GM12878 (cell line): Measurements from ENCODE around the gene GMNN. TPM values are rescaled to one million over a fixed set of nuclear protein-coding genes. Genes with fewer than 3 reads are reported as not detected.

Experiments used
- ATAC-seq: fragments of 200-7000 bp; cut with Tn5 transposase; 3 replicates; pipeline ENCODE4 v1.9.1; 2020; ENCODE audit warnings: mild to moderate bottlenecking, moderate library complexity
- BruUV-seq: library from RNA; stranded (reverse); fragments of 400-500 nt; replicated peaks from 2 replicates; lab custom pipeline; 2021; lab: Mats Ljungman, UMichigan
- CTCF ChIA-PET: fragments of 300-600 bp; sonication (Branson Sonifier 250); formaldehyde crosslinking; extraction: SDS; loops from one replicate; lab custom pipeline; 2021; ENCODE audit warnings: inconsistent platforms; lab: Yijun Ruan, JAX
- POLR2A ChIA-PET: fragments of 350-600 bp; formaldehyde crosslinking; extraction: SDS; loops from one replicate; lab custom pipeline; 2021; ENCODE audit warnings: inconsistent platforms; lab: Charles Lee
- RAD21 ChIA-PET: fragments of 300-600 bp; sonication (Branson Sonifier 250); formaldehyde crosslinking; loops from one replicate; lab custom pipeline; 2023; ENCODE audit warnings: antibody characterized with exemption; ENCODE audit not compliant: unreplicated experiment; lab: Charles Lee
- SMC1A ChIA-PET: fragments of 300-600 bp; sonication (Branson Sonifier 250); formaldehyde crosslinking; loops from one replicate; lab custom pipeline; 2023; ENCODE audit not compliant: unreplicated experiment, uncharacterized antibody; lab: Charles Lee
- DNase-seq: peaks from one replicate; pipeline ENCODE4 v3.0.0-alpha.2; 2011; ENCODE audit warnings: low read depth, low spot score
- FAIRE-seq: peaks from 3 replicates; lab custom pipeline; 2011; peaks lifted over from hg19 to GRCh38; lab: Jason Lieb, UNC
- H2AFZ ChIP-seq: 2 replicates; pipeline ENCODE4 v1.6.0; 2011; ENCODE audit warnings: low read depth, low read length, control low read depth; ENCODE audit not compliant: control insufficient read depth
- H3K27ac ChIP-seq: 2 replicates; pipeline ENCODE4 v1.5.1; 2011; ENCODE audit warnings: control low read depth; ENCODE audit not compliant: control insufficient read depth, insufficient read depth
- H3K27me3 ChIP-seq, 2 experiments: replicated peaks in 1 of 2; 2 replicates each; pipeline versions ENCODE4 v1.6.0 to v1.6.1; 2011; ENCODE audit warnings: low read length in 1 of 2; ENCODE audit not compliant: control insufficient read depth in 2 of 2, insufficient read depth in 2 of 2
- H3K36me3 ChIP-seq, 2 experiments: 2 replicates each; pipeline ENCODE4 v1.5.1; 2011; ENCODE audit warnings: low read length in 1 of 2; ENCODE audit not compliant: control insufficient read depth in 2 of 2, insufficient read depth in 2 of 2
- H3K4me1 ChIP-seq: 2 replicates; pipeline ENCODE4 v1.6.1; 2011; ENCODE audit warnings: mild to moderate bottlenecking, low read length, moderate library complexity, mixed read lengths; ENCODE audit not compliant: control insufficient read depth, insufficient read depth
- H3K4me2 ChIP-seq: 2 replicates; pipeline ENCODE4 v1.6.0; 2011; ENCODE audit warnings: control low read depth; ENCODE audit not compliant: control insufficient read depth, insufficient read depth
- H3K4me3 ChIP-seq: fragments of 200-600 bp; sonication (generic); 2 replicates; pipeline ENCODE4 v1.5.1; 2016
- H3K79me2 ChIP-seq: 2 replicates; pipeline ENCODE4 v1.6.0; 2011; ENCODE audit warnings: low read length; ENCODE audit not compliant: control insufficient read depth, insufficient read depth
- H3K9ac ChIP-seq: 2 replicates; pipeline ENCODE4 v1.8.0; 2011; ENCODE audit warnings: low read length, control low read depth, mixed read lengths; ENCODE audit not compliant: control insufficient read depth, insufficient read depth
- H3K9me3 ChIP-seq: replicated peaks from 3 replicates; pipeline ENCODE4 v1.5.1; 2011; ENCODE audit warnings: mild to moderate bottlenecking, low read length; ENCODE audit not compliant: control insufficient read depth, insufficient read depth
- H4K20me1 ChIP-seq: 2 replicates; pipeline ENCODE4 v1.6.0; 2011; ENCODE audit not compliant: control insufficient read depth, insufficient read depth
- CHD1 ChIP-seq: IDR thresholded peaks from 2 replicates; pipeline ENCODE4 v1.6.1; 2012; ENCODE audit warnings: low read depth, low read length, improper control_type of control experiment
- CREM ChIP-seq: IDR thresholded peaks from 2 replicates; pipeline ENCODE4 v1.6.1; 2014; ENCODE audit warnings: antibody characterized with exemption, low read depth
- EGR1 ChIP-seq, 2 experiments: IDR thresholded peaks; 1 replicate in 1 of 2; 2 replicates in 1 of 2; pipeline ENCODE4 v1.6.1; 2011 to 2012; ENCODE audit warnings: low read depth in 2 of 2, low read length in 2 of 2, borderline replicate concordance in 1 of 2, mild to moderate bottlenecking in 1 of 2, moderate library complexity in 1 of 2
- ESRRA ChIP-seq: IDR thresholded peaks from 2 replicates; pipeline ENCODE4 v1.6.1; 2012; ENCODE audit warnings: mild to moderate bottlenecking, low read length, improper control_type of control experiment
- KLF5 ChIP-seq: fragments of 450-650 bp; IDR thresholded peaks from 2 replicates; pipeline ENCODE4 v1.6.1; 2014; ENCODE audit warnings: mild to moderate bottlenecking; ENCODE audit not compliant: partially characterized antibody
- MTA3 ChIP-seq: IDR thresholded peaks from 2 replicates; pipeline ENCODE4 v1.6.1; 2012; ENCODE audit warnings: low read length, inconsistent platforms, borderline replicate concordance
- NR2C1 ChIP-seq: fragments of 450-650 bp; IDR thresholded peaks from 2 replicates; pipeline ENCODE4 v1.6.1; 2017; ENCODE audit warnings: antibody characterized with exemption, mild to moderate bottlenecking, moderate library complexity
- NR2F1 ChIP-seq: fragments of 450-650 bp; conservative IDR thresholded peaks from 2 replicates; pipeline ENCODE4 v1.6.1; 2017; ENCODE audit warnings: mild to moderate bottlenecking
- RELA ChIP-seq: fragments of 450-650 bp; IDR thresholded peaks from 2 replicates; pipeline ENCODE4 v1.8.0; 2014; ENCODE audit warnings: borderline replicate concordance; ENCODE audit not compliant: partially characterized antibody
- SIX5 ChIP-seq: IDR thresholded peaks from 2 replicates; pipeline ENCODE4 v1.6.1; 2011; ENCODE audit warnings: mild to moderate bottlenecking, low read depth, low read length, moderate library complexity; ENCODE audit not compliant: severe bottlenecking
- SMARCA5 ChIP-seq: fragments of 450-650 bp; IDR thresholded peaks from 2 replicates; pipeline ENCODE4 v1.6.1; 2017; ENCODE audit warnings: mild to moderate bottlenecking
- SUPT20H ChIP-seq: IDR thresholded peaks from 2 replicates; pipeline ENCODE4 v1.6.1; 2011; ENCODE audit warnings: low read depth, mild to moderate bottlenecking, low read length, moderate library complexity, borderline replicate concordance; ENCODE audit not compliant: control insufficient read depth
- TCF12 ChIP-seq: IDR thresholded peaks from 2 replicates; pipeline ENCODE4 v1.6.1; 2011; ENCODE audit warnings: low read depth, mild to moderate bottlenecking, low read length
- WRNIP1 ChIP-seq: IDR thresholded peaks from 2 replicates; pipeline ENCODE4 v1.6.1; 2011; ENCODE audit warnings: low read depth, low read length, improper control_type of control experiment, borderline replicate concordance
- ZNF384 ChIP-seq: IDR thresholded peaks from 2 replicates; pipeline ENCODE4 v1.6.1; 2012; ENCODE audit warnings: low read depth, mild to moderate bottlenecking, low read length, improper control_type of control experiment, borderline replicate concordance
- ZNF622 ChIP-seq: fragments of 450-650 bp; IDR thresholded peaks from 2 replicates; pipeline ENCODE4 v1.6.1; 2017; ENCODE audit warnings: mild to moderate bottlenecking, inconsistent platforms
- WGBS: methylation state at CpG from one replicate; pipeline ENCODE4 v1.1.6; 2016; ENCODE audit warnings: low lambda C conversion rate; ENCODE audit not compliant: insufficient replicate concordance, insufficient coverage; ENCODE audit errors: missing lambda C conversion rate; 5-methylcytosine and 5-hydroxymethylcytosine counted together
- in situ Hi-C: fragments of 300-500 bp; cut with MboI; formaldehyde crosslinking; loops from 9 replicates; pipeline ENCODE4 v1.14.3; 2018; ENCODE audit warnings: mixed read lengths
- intact Hi-C: fragments of 100-400 bp; cut with micrococcal nuclease; formaldehyde crosslinking; loops from one replicate; pipeline ENCODE4 v1.14.2; 2022; ENCODE audit not compliant: unreplicated experiment
- polyA plus RNA-seq, 11 experiments: library from polyadenylated mRNA; depleted of rRNA in 4 of 11; unstranded in 6 of 11; stranded (reverse) in 5 of 11; fragments of >200 nt; fragmentation: Nextera tagmentation in 4 of 11; fragmentation: Illumina TruSeq in 1 of 11; extraction: Ambion mirVana in 4 of 11; extraction: Trizol in 1 of 11; gene quantifications; 1 replicate in 1 of 11; 2 replicates in 10 of 11; pipeline versions ENCODE4 v1.2.1 to v1.2.3, GENCODE V29; 2011 to 2016; ENCODE audit warnings: inconsistent platforms in 2 of 11, missing spikeins in 2 of 11, low read depth in 1 of 11
- total RNA-seq, 4 experiments: library from RNA; depleted of rRNA in 3 of 4; stranded (reverse); fragments of >200 nt in 3 of 4; fragmentation: Illumina TruSeq in 1 of 4; extraction: Trizol in 1 of 4; gene quantifications; 2 replicates each; pipeline versions ENCODE4 v1.2.1 to v1.2.3, GENCODE V29; 2013 to 2021

Gene GMNN
- total and polyA plus RNA-seq, 10 of the 15 experiments (the other 5 are each of a cell fraction or from before 2014, with no cell fraction given) = 51.9 to 153 (median 105) TPM

GRCh38 chr6:24798740-24799540 lies 24.2 kb downstream of the GMNN start, which contains the start of gene ARMH2:
ARMH2 (minus strand) TSS chr6:24798917; CDS start chr6:24798857, 60 bp downstream.
- RAD21 ChIA-PET = no interaction called here
- TF ChIP-seq CREM = no peak
- TF ChIP-seq SUPT20H = no peak
- TF ChIP-seq CHD1 = no peak
- TF ChIP-seq, all 136 proteins: peak for 0
- no peaks in the 10 kb centered on the region for H3K36me3 ChIP-seq
- no peak for DNase-seq
- no peaks in the 10 kb centered on the region for H3K79me2 ChIP-seq
- ATAC-seq = no peak
- in situ Hi-C loops = no loop called here
- H3K27ac ChIP-seq = no peak within 1 kb of the TSS
- no peak within 1 kb of the TSS for H3K4me2 ChIP-seq
- H3K9ac ChIP-seq = no peak within 1 kb of the TSS
- WGBS = 93% methylated on average over 13 of the region's 13 CpGs
- SMC1A ChIA-PET = interaction anchor here (1.1 to 5.0 kb wide), 4 partner anchors 8 to 21 kb away, joined by 3 to 20 read pairs (median 6); no protein-coding TSS in a partner anchor
- no TSS peak for BruUV-seq
- CTCF ChIA-PET = interaction anchor here (0.7 to 1.3 kb wide), 2 partner anchors 14 to 41 kb away, joined by 3 read pairs; no protein-coding TSS in a partner anchor
- no peaks in the 10 kb centered on the region for H3K9me3 ChIP-seq
- H3K27me3 ChIP-seq = no peaks in the 10 kb centered on the region
- FAIRE-seq = no peak
- POLR2A ChIA-PET = no interaction called here
- no peaks in the 10 kb centered on the region for H4K20me1 ChIP-seq
- intact Hi-C loops = no loop called here
- H3K4me3 ChIP-seq = no peak within 1 kb of the TSS
- H2AFZ ChIP-seq = no peak within 1 kb of the TSS
- H3K4me1 ChIP-seq = no peaks in the 10 kb centered on the region

- in situ Hi-C loops (no loop called here), intact Hi-C loops (no loop called here)
- Histone ChIP-seq H3K27me3 (no peaks in the 10 kb centered on the region), H3K79me2 (no peaks in the 10 kb centered on the region), H3K4me3 (no peak overlapping the region), H2AFZ (no peak overlapping the region), H3K4me2 (no peak overlapping the region), H4K20me1 (no peaks in the 10 kb centered on the region), H3K36me3 (no peaks in the 10 kb centered on the region), H3K9ac (no peak overlapping the region), H3K9me3 (no peaks in the 10 kb centered on the region), H3K4me1 (no peaks in the 10 kb centered on the region), H3K27ac (no peak overlapping the region)
- WGBS = 85% methylated on average over 1 of the region's 1 CpG
- ChIA-PET CTCF (no interaction called here), SMC1A (interaction anchor here (1.1 to 5.0 kb wide), 4 partner anchors 7 to 21 kb away, joined by 3 to 20 read pairs (median 6); no protein-coding TSS in a partner anchor), POLR2A (no interaction called here), RAD21 (no interaction called here)
- no TSS peak for BruUV-seq
- FAIRE-seq (no peak), DNase-seq (no peak), ATAC-seq (no peak)
- TF ChIP-seq ZNF384 (no peak), EGR1 (IDR thresholded peaks at IDR 0.05; ENCODE audit: borderline replicate concordance in 1 of 2, low read depth in 2 of 2, low read length in 2 of 2) (no peak), ESRRA (no peak), KLF5 (no peak), NR2C1 (no peak), SMARCA5 (no peak), NR2F1 (no peak), SIX5 (no peak), WRNIP1 (no peak), TCF12 (no peak), ZNF622 (no peak), RELA (no peak), SUPT20H (no peak), MTA3 (no peak)
Measured at GRCh38 chr6:24799541-24799915, 24.8 kb downstream of the GMNN start.
